Thymus (tissue), 11 donors: ENCODE measurements around the gene SF3A2. TPM values are rescaled to one million over a fixed set of nuclear protein-coding genes. Genes with fewer than 3 reads are reported as not detected.

Source experiments
- DNase-seq, 9 donors: peaks; one replicate each; pipeline ENCODE4 v3.0.0-alpha.2; 2013; ENCODE audit warnings: low spot score in 9 of 9, low read depth in 6 of 9, missing footprints in 1 of 9
- H3K27ac ChIP-seq, 2 donors: one replicate each; pipeline ENCODE4 v1.5.1; 2013; ENCODE audit warnings: control low read depth in 1 of 2, low read depth in 1 of 2, low read length in 1 of 2, mild to moderate bottlenecking in 1 of 2, moderate library complexity in 1 of 2
- H3K27me3 ChIP-seq, 2 donors: one replicate each; pipeline ENCODE4 v1.5.1; 2013; ENCODE audit warnings: low read length in 1 of 2; ENCODE audit not compliant: control insufficient read depth in 2 of 2, insufficient read depth in 1 of 2
- H3K36me3 ChIP-seq, 2 donors: one replicate each; pipeline ENCODE4 v1.5.1; 2013; ENCODE audit warnings: low read length in 1 of 2, mild to moderate bottlenecking in 1 of 2, moderate library complexity in 1 of 2; ENCODE audit not compliant: control insufficient read depth in 2 of 2, insufficient read depth in 2 of 2
- H3K4me1 ChIP-seq, 2 donors: one replicate each; pipeline ENCODE4 v1.5.1; 2013; ENCODE audit warnings: low read length in 2 of 2; ENCODE audit not compliant: control insufficient read depth in 2 of 2, insufficient read depth in 2 of 2
- H3K4me3 ChIP-seq, 2 donors: one replicate each; pipeline ENCODE4 v1.5.1; 2013; ENCODE audit warnings: low read length in 2 of 2, control low read depth in 1 of 2, mild to moderate bottlenecking in 1 of 2
- H3K9me3 ChIP-seq, 2 donors: one replicate each; pipeline ENCODE4 v1.5.1; 2013; ENCODE audit warnings: low read length in 1 of 2, mild to moderate bottlenecking in 1 of 2; ENCODE audit not compliant: control insufficient read depth in 2 of 2, insufficient read depth in 1 of 2
- WGBS: extraction: QIAGEN DNeasy Blood & Tissue Kit; methylation state at CpG from one replicate; pipeline ENCODE4 v1.1.7; 2013; 5-methylcytosine and 5-hydroxymethylcytosine counted together
- polyA plus RNA-seq: library from polyadenylated mRNA; stranded (reverse); fragments of 200-250 nt; gene quantifications from one replicate; pipeline ENCODE4 v1.2.3, GENCODE V29; 2013
- total RNA-seq: library from RNA; stranded (reverse); fragments of 120-200 nt; gene quantifications from one replicate; pipeline ENCODE4 v1.2.4, GENCODE V29; 2013
- donor health status: healthy.

The SF3A2 gene
- total and polyA plus RNA-seq, 2 donors, result 18.7 to 51.1 TPM

DNA sequence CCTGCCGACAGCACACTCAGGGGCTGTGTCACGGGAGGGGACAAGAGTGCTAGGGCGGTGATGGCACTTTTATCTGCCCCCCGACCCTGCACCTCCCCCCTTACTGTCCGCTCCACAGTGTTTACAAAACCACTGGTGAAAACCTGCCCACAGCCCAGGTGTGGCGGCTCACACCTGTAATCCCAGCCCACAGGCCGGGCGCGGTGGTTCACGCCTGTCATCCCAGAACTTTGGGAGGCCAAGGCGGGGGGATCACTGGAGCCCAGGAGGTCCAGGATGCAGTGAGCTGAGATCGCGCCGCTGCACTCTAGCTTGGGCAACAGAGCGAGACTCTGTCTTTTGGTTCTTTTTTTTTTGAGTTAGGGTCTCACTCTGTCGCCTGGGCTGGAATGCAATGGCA lies 59.5 kb downstream of the SF3A2 start:
- DNase-seq, result no peak
- H3K9me3 ChIP-seq, result peaks cover 0 to 1% of the 10 kb centered on the region in 2 donors
- H3K4me3 ChIP-seq, result no peak overlapping the region
- peaks cover 23 to 61% of the 10 kb centered on the region in 2 donors for H3K27me3 ChIP-seq
- H3K4me1 ChIP-seq, result peaks cover 0 to 2% of the 10 kb centered on the region in 2 donors
- H3K36me3 ChIP-seq, result no peaks in the 10 kb centered on the region
- H3K27ac ChIP-seq, result no peak overlapping the region
- WGBS, result 96% methylated on average over 16 of the region's 16 CpGs

Other genes starting within 250 kb of the SF3A2 start
- gene BTBD2, start 221.1 kb upstream of the SF3A2 start, total RNA-seq, result 18.0 TPM
- gene BTBD2, start 221.1 kb upstream of the SF3A2 start, polyA plus RNA-seq, result 36.9 TPM
- 59.4 TPM for gene MKNK2, start 185.6 kb upstream of the SF3A2 start, total RNA-seq
- 97.9 TPM for gene MKNK2, start 185.6 kb upstream of the SF3A2 start, polyA plus RNA-seq
- gene MOB3A, start 140.5 kb upstream of the SF3A2 start, total RNA-seq, result 20.0 TPM
- gene MOB3A, start 140.5 kb upstream of the SF3A2 start, polyA plus RNA-seq, result 29.7 TPM
- gene IZUMO4, start 139.9 kb upstream of the SF3A2 start, total RNA-seq, result 5.1 TPM
- 37.8 TPM for gene IZUMO4, start 139.9 kb upstream of the SF3A2 start, polyA plus RNA-seq
- 32.5 TPM for gene AP3D1, start 85.3 kb upstream of the SF3A2 start, total RNA-seq
- 80.1 TPM for gene AP3D1, start 85.3 kb upstream of the SF3A2 start, polyA plus RNA-seq
- 3.4 TPM for gene DOT1L, start 72.9 kb upstream of the SF3A2 start, total RNA-seq
- 9.9 TPM for gene DOT1L, start 72.9 kb upstream of the SF3A2 start, polyA plus RNA-seq
- 62.0 TPM for gene PLEKHJ1, start 495 bp upstream of the SF3A2 start, total RNA-seq
- 97.7 TPM for gene PLEKHJ1, start 495 bp upstream of the SF3A2 start, polyA plus RNA-seq
- gene AMH, start 12.5 kb downstream of the SF3A2 start, total RNA-seq, result 0.61 TPM
- gene AMH, start 12.5 kb downstream of the SF3A2 start, polyA plus RNA-seq, result 2.2 TPM
- 0.90 TPM for gene JSRP1, start 19.6 kb downstream of the SF3A2 start, total RNA-seq
- 1.3 TPM for gene JSRP1, start 19.6 kb downstream of the SF3A2 start, polyA plus RNA-seq
- 0.05 TPM for gene PEAK3, start 45.4 kb downstream of the SF3A2 start, total RNA-seq
- gene PEAK3, start 45.4 kb downstream of the SF3A2 start, polyA plus RNA-seq, result 0.34 TPM
- 0.05 TPM for gene LINGO3, start 71.3 kb downstream of the SF3A2 start, total RNA-seq
- gene LINGO3, start 71.3 kb downstream of the SF3A2 start, polyA plus RNA-seq, result 0.16 TPM
- gene LSM7, start 91.8 kb downstream of the SF3A2 start, total RNA-seq, result 175 TPM
- 243 TPM for gene LSM7, start 91.8 kb downstream of the SF3A2 start, polyA plus RNA-seq
- 17.3 TPM for gene SPPL2B, start 91.9 kb downstream of the SF3A2 start, total RNA-seq
- gene SPPL2B, start 91.9 kb downstream of the SF3A2 start, polyA plus RNA-seq, result 125 TPM
- 0.09 TPM for gene TMPRSS9, start 123.4 kb downstream of the SF3A2 start, total RNA-seq
- gene TMPRSS9, start 123.4 kb downstream of the SF3A2 start, polyA plus RNA-seq, result 0.18 TPM
- 73.2 TPM for gene TIMM13, start 190.8 kb downstream of the SF3A2 start, total RNA-seq
- gene TIMM13, start 190.8 kb downstream of the SF3A2 start, polyA plus RNA-seq, result 56.1 TPM
- 45.8 TPM for gene LMNB2, start 220.1 kb downstream of the SF3A2 start, total RNA-seq
- 13.8 TPM for gene LMNB2, start 220.1 kb downstream of the SF3A2 start, polyA plus RNA-seq
- gene GADD45B, start 239.3 kb downstream of the SF3A2 start, total RNA-seq, result 75.9 TPM
- gene GADD45B, start 239.3 kb downstream of the SF3A2 start, polyA plus RNA-seq, result 161 TPM